HG02642 (cell line): ENCODE results near the gene PDXDC1.
"Not testable (repeated sequence)": the region's sequence is repeated elsewhere in the genome, so short reads cannot be mapped to it uniquely, and the experiment has no call there.

Source experiments
- ATAC-seq: cut with Tn5 transposase; IDR thresholded peaks from one replicate; pipeline ENCODE4 v1.9.1; 2021; ENCODE audit warnings: mild to moderate bottlenecking; ENCODE audit not compliant: unreplicated experiment, poor library complexity

The PDXDC1 gene

GRCh38 chr16:15130256-15130932 lies 155.6 kb downstream of the PDXDC1 start:
- not testable (repeated sequence) for ATAC-seq

- not testable (repeated sequence) for ATAC-seq
Observed at GRCh38 chr16:15130943-15131700, 156.3 kb downstream of the PDXDC1 start.

GRCh38 chr16:15132719-15133428 lies 158.0 kb downstream of the PDXDC1 start:
- ATAC-seq: not testable (repeated sequence)

GRCh38 chr16:15133554-15133953 lies 158.7 kb downstream of the PDXDC1 start:
- not testable (repeated sequence) for ATAC-seq

- ATAC-seq: not testable (repeated sequence)
Observed at GRCh38 chr16:15134752-15135482, 160.1 kb downstream of the PDXDC1 start.

GRCh38 chr16:15135483-15136360 lies 160.9 kb downstream of the PDXDC1 start:
- ATAC-seq: not testable (repeated sequence)

- not testable (repeated sequence) for ATAC-seq
Observed at GRCh38 chr16:15137514-15137913, 162.7 kb downstream of the PDXDC1 start.

GRCh38 chr16:15140444-15141365 lies 165.9 kb downstream of the PDXDC1 start:
- not testable (repeated sequence) for ATAC-seq

- no peak for ATAC-seq
Observed at GRCh38 chr16:15141586-15141985, 166.8 kb downstream of the PDXDC1 start.

- not testable (repeated sequence) for ATAC-seq
Observed at GRCh38 chr16:15142107-15142890, 167.5 kb downstream of the PDXDC1 start.

- ATAC-seq: not testable (repeated sequence)
Observed at GRCh38 chr16:15142891-15143600, 168.2 kb downstream of the PDXDC1 start.

- not testable (repeated sequence) for ATAC-seq
Observed at GRCh38 chr16:15143601-15144091, 168.8 kb downstream of the PDXDC1 start.

GRCh38 chr16:15144092-15144631 lies 169.3 kb downstream of the PDXDC1 start:
- ATAC-seq: not testable (repeated sequence)

- not testable (repeated sequence) for ATAC-seq
Observed at GRCh38 chr16:15144781-15145417, 170.1 kb downstream of the PDXDC1 start.

- ATAC-seq: not testable (repeated sequence)
Observed at GRCh38 chr16:15145418-15146263, 170.8 kb downstream of the PDXDC1 start.
